ENCODE data around the gene C20orf144. TPM values are rescaled to one million over a fixed set of nuclear protein-coding genes. Genes with fewer than 3 reads are reported as not detected.
A peak's percentile ranks its signal among the peaks of the same experiment; 100 is the strongest.

Gene C20orf144
- total RNA-seq, 4 donors from 2014 or later = not detected

- peaks cover 0 to 39% (median 14%) of the 10 kb centered on the region in 4 donors for H3K4me1 ChIP-seq
- WGBS, 2 donors = 93 to 97% methylated on average over 3 of the region's 3 CpGs
- TF ChIP-seq CTCF (IDR thresholded peaks at IDR 0.05) (no peak), POLR2A (IDR thresholded peaks at IDR 0.05) (no peak), EP300 (IDR thresholded peaks at IDR 0.05) (no peak)
- no peaks in the 10 kb centered on the region for H3K27me3 ChIP-seq
- no peak for DNase-seq (ENCODE audit: low spot score in 2 of 2)
- H3K36me3 ChIP-seq = no peaks in the 10 kb centered on the region
- no peak overlapping the region for H3K27ac ChIP-seq
- no peaks in the 10 kb centered on the region for H3K9me3 ChIP-seq
- H3K4me3 ChIP-seq = no peak overlapping the region
Measured at GRCh38 chr20:33688938-33689424, 26.9 kb downstream of the C20orf144 start.

- H3K9me3 ChIP-seq = no peaks in the 10 kb centered on the region
- 83 to 93% methylated on average over 1 of the region's 1 CpG for WGBS, 2 donors
Measured at GRCh38 chr20:33689493-33689892, 27.4 kb downstream of the C20orf144 start.

DNA sequence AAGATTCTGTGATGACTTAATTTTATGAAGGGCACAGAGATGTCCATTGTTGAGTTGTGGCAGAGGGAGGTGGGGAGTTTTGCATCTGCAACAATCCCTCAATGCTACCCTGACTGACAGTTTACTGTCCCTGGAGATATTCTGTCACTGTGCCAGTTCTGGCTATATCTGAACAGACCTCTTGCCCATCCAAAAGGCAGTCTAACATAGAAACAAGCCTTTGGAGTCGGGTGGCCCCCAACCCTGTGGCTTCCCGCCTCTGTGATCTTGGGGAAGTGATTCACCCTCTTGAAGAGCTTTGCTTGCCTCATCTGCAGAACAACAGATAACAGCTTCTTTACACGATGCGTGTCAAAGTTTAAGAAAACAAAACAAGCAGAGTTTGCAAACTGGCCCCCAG, 27.8 kb downstream of the C20orf144 start:
- TF ChIP-seq CTCF (IDR thresholded peaks at IDR 0.05) (no peak), POLR2A (IDR thresholded peaks at IDR 0.05) (no peak), EP300 (IDR thresholded peaks at IDR 0.05) (no peak)
- Histone ChIP-seq H3K36me3 (no peaks in the 10 kb centered on the region), H3K27me3 (no peaks in the 10 kb centered on the region), H3K27ac (peak overlapping the region in 2 of 4 donors; percentile 13 to 57), H3K4me1 (peaks cover 0 to 42% (median 12%) of the 10 kb centered on the region in 4 donors), H3K9me3 (no peaks in the 10 kb centered on the region), H3K4me3 (no peak overlapping the region)
- DNase-seq (ENCODE audit: low spot score in 2 of 2) = no peak
- WGBS, 2 donors = 12 to 23% methylated on average over 4 of the region's 4 CpGs

More at GRCh38 chr20:33689493-33689892, 27.4 kb downstream of the C20orf144 start:
- Histone ChIP-seq H3K36me3 (no peaks in the 10 kb centered on the region), H3K27me3 (no peaks in the 10 kb centered on the region), H3K27ac (peak overlapping the region in 2 of 4 donors; percentile 13 to 57), H3K4me1 (peaks cover 0 to 43% (median 14%) of the 10 kb centered on the region in 4 donors), H3K4me3 (no peak overlapping the region)
- no peak for DNase-seq (ENCODE audit: low spot score in 2 of 2)
- TF ChIP-seq CTCF (IDR thresholded peaks at IDR 0.05) = no peak
- no peak for TF ChIP-seq EP300 (IDR thresholded peaks at IDR 0.05)
- no peak for TF ChIP-seq POLR2A (IDR thresholded peaks at IDR 0.05)

DNA sequence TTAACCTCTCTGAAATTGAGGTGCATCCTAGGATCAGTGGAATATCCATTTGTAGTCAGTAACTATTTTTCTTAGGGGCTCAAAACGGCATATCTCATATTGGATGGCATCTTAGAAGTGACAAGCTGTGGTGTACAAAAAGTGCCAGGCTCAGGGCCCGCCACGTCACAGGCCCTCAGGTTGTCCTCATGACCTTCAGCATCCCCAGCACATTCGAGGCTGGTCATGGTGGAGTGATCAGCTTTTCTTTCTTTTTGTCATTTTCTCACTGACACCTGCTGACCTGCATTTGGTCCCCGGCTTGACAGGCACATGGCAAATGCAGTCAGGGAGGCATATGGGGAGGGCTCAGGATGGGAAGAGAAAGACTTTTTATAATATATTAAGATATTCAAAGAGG, 31.2 kb downstream of the C20orf144 start:
- H3K27ac ChIP-seq = peak overlapping the region; percentile 38 to 90 (median 66)
- H3K27me3 ChIP-seq = no peaks in the 10 kb centered on the region
- no peak for TF ChIP-seq CTCF (IDR thresholded peaks at IDR 0.05)
- no peak for TF ChIP-seq POLR2A (IDR thresholded peaks at IDR 0.05)
- TF ChIP-seq EP300 (IDR thresholded peaks at IDR 0.05) = no peak
- no peak for DNase-seq (ENCODE audit: low spot score in 2 of 2)
- peaks cover 0 to 25% (median 3%) of the 10 kb centered on the region in 4 donors for H3K4me1 ChIP-seq
- H3K9me3 ChIP-seq = no peaks in the 10 kb centered on the region
- WGBS, 2 donors = 62 to 67% methylated on average over 5 of the region's 5 CpGs
- H3K36me3 ChIP-seq = no peaks in the 10 kb centered on the region
- H3K4me3 ChIP-seq = no peak overlapping the region

DNA sequence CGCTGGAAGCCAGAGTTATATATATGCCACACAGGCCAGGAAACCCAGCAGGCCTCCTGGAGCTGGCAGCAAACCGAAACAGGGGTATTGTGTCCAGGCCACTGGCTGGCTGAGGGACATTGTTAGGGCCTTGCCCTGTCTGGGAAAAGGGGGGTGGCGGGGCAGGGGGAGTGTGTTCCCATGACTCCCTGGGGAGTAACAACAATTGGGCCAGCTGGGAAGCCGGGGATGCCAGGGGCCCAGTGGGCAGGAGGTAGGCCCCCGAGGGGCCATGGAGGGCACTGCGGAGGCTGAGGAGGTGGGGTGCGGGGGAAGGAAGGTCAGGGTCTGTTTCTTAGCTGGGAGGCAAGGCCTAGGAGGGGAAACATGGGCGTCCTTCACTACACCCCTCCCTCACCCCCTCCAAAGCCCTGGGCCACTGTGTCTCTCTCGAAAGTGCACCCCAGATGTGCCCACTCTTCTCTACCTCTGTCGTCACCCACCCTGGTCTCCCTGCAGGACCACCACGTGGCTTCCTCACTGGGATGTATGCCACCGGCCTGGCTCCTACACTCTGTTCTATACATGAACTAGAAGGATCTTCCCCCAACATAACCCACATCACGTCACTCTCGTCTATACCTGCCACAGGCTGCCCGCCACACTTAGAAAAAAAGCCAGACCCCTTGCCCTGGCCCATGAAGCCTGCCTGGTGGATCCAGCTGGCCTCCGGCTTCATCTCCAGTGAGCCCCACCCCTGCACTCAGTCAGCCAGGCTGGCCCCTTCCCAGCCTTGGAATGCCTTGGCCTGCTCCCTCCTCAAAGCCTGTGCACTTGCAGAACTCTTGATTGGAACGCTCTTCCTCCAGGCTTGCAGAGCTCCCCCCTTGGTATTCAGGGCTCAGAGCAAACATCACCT, 31.9 kb downstream of the C20orf144 start:
- WGBS, 2 donors = 43 to 49% methylated on average over 17 of the region's 17 CpGs
- DNase-seq (ENCODE audit: low spot score in 2 of 2) = no peak
- Histone ChIP-seq H3K27me3 (no peaks in the 10 kb centered on the region), H3K9me3 (no peaks in the 10 kb centered on the region), H3K27ac (peak overlapping the region; percentile 38 to 90 (median 66)), H3K36me3 (no peaks in the 10 kb centered on the region), H3K4me1 (peaks cover 0 to 25% (median 3%) of the 10 kb centered on the region in 4 donors), H3K4me3 (no peak overlapping the region)
- no peak for TF ChIP-seq CTCF (IDR thresholded peaks at IDR 0.05)
- TF ChIP-seq POLR2A (IDR thresholded peaks at IDR 0.05) = no peak
- no peak for TF ChIP-seq EP300 (IDR thresholded peaks at IDR 0.05)
